ENCODE data around the gene ZSWIM6.

Gene ZSWIM6

DNA sequence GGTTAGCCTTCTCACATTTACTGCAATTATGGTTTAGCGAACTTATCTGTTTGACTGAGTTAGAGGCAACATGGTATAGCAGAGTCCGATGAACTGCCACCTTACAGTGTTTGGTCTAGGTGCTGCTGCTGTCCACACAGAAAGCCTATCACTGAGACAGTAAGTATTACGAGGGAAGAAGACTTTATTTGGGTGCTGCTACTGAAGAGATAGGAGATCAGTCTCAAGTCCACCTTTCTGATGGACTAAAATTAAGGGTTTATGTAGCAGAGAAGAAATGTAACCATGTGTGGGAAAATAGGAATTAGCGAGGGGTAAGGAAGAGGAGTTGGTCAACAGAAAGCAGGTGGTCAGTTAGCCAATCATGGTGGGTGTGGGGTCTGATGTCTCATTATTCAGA, 109.7 kb downstream of the ZSWIM6 start:
- DNase-seq (ENCODE audit: low spot score), result no peak

DNA sequence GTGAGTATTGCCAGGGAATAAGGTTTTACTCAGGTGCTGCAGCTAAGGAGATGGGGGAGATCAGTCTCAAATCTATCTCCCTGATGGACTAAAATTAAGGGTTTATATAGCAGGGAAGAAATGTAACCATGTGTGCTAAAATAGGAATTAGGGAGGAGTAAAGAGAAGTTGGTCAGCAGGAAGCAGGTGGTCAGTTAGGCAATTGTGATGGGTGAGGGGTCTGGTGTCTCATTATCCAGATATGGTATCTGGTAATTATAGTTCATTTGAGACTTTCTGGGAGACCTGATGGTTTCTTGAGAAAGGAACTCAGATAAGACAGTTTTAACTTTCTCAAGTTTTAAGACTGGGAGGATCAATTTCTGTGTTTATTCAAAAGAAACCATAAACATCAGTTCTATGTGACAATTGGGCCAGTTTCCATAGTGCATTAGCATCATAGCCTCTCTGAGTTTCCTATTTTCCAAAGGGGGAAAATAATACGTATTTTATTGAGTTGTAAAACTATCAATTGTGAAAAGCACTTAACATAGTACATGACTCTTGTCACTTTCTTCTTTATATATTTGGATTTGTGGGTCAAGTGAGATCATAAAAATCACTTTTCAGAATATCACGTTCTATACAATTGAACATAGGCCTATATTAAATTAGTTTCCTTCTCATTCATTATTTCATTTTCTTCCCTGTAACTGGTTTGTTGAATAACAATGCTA, 115.9 kb downstream of the ZSWIM6 start:
- no peak for DNase-seq (ENCODE audit: low spot score)

DNA sequence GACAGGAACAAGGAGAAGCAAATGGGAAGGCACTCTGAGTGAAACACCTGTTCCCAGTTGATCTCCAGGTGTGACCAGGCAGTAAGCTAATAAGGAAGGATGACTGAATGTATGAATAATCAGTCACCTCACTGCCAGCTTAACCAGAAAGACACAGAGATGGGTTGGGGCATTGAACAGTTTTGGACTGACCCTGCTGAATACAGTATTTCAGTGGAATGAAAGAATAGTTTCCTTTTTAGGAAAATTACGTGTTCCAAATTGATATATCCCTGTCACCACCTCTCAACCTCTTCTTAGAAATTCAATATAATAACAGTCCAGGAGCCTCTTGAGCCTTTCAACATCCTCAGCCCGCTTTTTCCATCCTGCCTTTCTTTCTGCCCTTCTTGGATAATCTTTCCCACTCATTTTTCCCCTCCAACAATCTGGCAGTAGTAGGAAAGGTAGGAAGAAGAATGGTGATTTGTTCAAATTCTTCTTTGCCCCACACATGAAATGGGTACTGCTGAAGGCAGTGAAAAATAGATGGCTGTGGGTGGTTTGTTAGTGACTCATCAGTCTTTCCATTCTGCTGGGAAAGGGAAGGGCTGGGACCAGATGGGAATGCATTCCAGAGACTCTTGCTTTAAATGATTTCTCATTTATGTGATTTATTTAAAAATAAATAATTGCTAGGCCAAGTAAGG, 117.9 kb downstream of the ZSWIM6 start:
- no peak for DNase-seq (ENCODE audit: low spot score)

- DNase-seq (ENCODE audit: low spot score), result no peak
Measured at GRCh38 chr5:61450493-61451279, 118.6 kb downstream of the ZSWIM6 start.

GRCh38 chr5:61455179-61456006, 123.3 kb downstream of the ZSWIM6 start:
- no peak for DNase-seq (ENCODE audit: low spot score)

DNA sequence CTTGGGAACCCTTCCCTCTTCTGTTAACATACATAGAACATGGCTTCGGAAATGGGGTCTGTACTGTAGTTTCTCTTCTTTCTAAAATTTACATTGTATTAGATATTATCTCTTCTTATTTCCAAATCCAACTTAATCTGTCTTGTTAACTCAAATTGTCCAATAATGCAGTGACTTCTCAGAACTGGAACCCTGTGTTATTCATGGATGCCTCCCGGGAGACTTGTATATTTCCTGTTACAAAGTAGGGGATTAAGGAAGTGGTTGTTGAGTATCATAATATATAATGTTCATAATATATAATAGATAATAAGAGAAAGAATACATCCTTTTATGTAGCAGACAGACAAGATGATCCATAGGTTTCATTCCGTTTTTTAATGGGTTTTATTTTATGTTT, 128.4 kb downstream of the ZSWIM6 start:
- no peak for DNase-seq (ENCODE audit: low spot score)

DNA sequence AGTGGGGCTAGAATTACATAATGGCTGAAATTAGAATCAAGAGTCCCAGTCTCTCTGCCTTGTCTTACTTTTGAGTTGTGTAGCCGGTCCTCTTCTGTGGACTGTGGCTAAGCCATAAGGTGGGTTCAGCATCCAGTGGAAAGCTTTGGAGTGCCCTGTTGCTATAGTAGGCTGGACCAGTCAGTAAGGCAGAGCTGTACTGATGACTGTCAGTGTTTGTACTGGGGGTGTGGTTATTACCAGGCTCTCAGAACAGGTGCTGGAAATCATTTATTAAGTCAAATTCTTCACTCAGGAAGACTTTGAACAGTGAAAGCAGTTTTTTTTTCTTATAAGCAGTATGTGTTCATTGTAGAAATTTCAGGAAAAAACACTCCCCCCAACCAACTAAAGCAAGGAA, 129.4 kb downstream of the ZSWIM6 start:
- DNase-seq (ENCODE audit: low spot score), result no peak

- DNase-seq (ENCODE audit: low spot score), result no peak
Measured at GRCh38 chr5:61461926-61462325, 129.9 kb downstream of the ZSWIM6 start.

- DNase-seq (ENCODE audit: low spot score), result no peak
Measured at GRCh38 chr5:61463596-61463995, 131.5 kb downstream of the ZSWIM6 start.

GRCh38 chr5:61464512-61464911, 132.5 kb downstream of the ZSWIM6 start:
- DNase-seq (ENCODE audit: low spot score), result no peak

GRCh38 chr5:61465066-61465465, 133.0 kb downstream of the ZSWIM6 start:
- no peak for DNase-seq (ENCODE audit: low spot score)

GRCh38 chr5:61465496-61465895, 133.4 kb downstream of the ZSWIM6 start:
- DNase-seq (ENCODE audit: low spot score), result no peak

DNA sequence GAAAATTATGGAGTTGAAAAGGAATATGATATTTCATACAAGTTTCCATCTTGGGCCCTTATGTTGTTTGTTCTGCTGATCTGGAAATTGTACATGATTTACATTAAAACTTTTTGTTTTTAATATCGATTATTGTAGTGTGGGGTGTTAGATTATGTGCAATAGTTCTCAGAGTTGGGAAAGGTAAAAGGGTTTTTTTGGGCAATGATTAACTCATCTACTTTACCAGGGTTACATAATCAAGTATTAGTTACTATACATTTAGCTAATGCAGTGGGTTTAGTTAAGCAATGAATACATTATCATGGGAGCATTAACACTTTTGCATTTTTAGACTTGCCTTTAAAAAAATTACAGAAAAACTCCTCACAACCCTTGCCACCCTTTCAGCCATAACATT, 134.0 kb downstream of the ZSWIM6 start:
- no peak for DNase-seq (ENCODE audit: low spot score)

GRCh38 chr5:61467766-61468482, 135.9 kb downstream of the ZSWIM6 start:
- DNase-seq (ENCODE audit: low spot score), result no peak

GRCh38 chr5:61468483-61468865, 136.4 kb downstream of the ZSWIM6 start:
- DNase-seq (ENCODE audit: low spot score), result no peak

- DNase-seq (ENCODE audit: low spot score), result no peak
Measured at GRCh38 chr5:61471352-61471751, 139.3 kb downstream of the ZSWIM6 start.

DNA sequence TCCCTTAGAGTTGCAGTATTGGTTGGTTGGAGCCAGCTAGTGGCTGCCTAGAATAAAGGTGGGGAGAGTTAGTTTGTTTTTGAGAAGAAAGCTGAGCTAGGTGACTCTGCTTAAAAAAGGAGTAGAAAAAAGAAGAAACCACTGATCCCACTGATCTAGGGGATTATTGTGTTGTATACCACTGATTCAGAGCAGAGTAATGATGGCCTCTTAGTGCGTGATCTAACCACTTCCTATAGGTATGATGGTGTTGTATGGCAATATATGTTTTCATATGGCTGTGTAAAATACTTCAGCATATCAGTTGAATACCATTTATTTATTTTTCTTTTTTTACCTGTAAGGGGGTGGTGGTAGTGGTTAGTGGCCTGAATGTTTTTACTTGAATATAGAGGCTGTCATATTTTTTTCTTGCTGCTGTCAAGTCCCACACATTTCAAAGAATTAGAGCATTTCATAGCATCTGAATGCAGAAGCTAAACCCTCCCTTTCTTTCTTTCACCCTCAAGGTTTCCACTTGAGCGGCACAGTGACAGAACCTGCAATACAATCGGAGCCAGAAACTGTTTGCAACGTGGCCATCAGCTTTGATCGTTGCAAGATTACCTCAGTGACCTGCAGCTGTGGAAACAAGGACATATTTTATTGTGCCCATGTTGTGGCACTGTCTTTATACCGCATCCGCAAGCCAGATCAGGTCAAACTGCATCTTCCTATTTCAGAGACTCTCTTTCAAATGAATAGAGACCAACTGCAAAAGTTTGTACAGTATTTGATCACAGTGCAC, 140.3 kb downstream of the ZSWIM6 start:
- no peak for DNase-seq (ENCODE audit: low spot score)

DNA sequence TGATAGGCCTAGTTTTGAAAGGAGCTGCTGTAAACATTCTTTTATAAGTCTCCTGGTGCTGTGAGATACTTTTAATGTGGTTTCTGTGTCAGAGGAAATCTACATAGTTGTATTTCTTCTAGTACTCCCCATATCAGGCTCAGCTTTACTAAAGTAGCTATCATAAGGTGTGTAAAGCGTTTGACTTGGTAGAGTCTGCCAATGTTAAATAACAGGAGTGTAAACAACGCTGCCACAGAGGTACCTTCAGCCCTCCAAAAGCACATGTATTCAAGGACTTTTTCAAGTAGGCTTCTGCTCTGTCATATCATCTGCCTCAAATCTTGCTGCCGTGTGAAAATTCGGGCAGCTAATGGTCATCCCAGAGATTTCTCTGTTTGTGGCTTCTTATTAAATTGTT, 142.7 kb downstream of the ZSWIM6 start:
- DNase-seq (ENCODE audit: low spot score), result no peak

- DNase-seq (ENCODE audit: low spot score), result no peak
Measured at GRCh38 chr5:61477788-61478187, 145.7 kb downstream of the ZSWIM6 start.

DNA sequence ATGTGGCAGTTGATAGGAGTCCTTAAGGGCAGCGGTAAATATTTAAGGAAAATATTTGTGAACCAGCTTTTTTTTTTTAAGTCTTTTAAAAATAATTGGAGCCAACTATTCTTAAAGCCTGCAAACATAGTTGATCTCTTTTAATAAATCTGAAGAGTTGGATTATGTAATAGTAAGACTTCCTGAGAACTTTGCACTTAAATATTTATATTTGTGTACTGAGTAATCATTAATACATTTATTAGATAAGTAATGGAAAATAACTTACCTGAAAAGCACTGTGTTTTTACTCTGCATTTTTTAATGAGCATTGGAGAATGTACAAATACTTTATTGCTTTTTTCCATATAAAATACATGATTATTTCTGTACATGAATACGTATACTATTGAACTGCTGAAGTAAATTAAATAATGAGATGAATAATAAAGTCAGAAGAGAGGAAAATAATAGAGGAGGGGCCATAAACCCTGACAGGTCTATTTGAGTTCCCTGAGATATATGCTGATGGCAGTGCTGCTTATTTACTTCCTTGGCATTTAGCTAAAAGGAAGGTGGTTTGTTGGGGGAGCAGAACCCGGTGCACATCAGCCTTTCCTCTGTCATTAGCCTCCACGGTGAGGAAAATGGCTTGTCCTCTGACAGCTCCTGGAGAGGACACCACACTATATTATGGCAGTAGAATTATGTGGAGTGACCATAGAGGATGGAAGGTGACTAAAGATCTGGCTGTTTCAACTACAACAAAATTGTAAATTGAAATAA, 148.0 kb downstream of the ZSWIM6 start:
- DNase-seq (ENCODE audit: low spot score), result no peak

Measured in D341Med (cell line).